ENCODE results near the gene DENND5B.
"Not testable (repeated sequence)": the region's sequence is repeated elsewhere in the genome, so short reads cannot be mapped to it uniquely, and the experiment has no call there.

DENND5B gene

DNA sequence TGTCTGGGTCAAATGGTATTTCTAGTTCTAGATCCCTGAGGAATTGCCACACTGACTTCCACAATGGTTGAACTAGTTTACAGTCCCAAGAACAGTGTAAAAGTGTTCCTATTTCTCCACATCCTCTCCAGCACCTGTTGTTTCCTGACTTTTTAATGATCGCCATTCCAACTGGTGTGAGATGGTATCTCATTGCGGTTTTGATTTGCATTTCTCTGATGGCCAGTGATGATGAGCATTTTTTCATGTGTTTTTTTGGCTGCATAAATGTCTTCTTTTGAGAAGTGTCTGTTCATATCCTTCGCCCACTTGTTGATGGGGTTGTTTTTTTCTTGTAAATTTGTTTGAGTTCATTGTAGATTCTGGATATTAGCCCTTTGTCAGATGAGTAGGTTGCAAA, 40.3 kb downstream of the DENND5B start:
- not testable (repeated sequence) for DNase-seq

DNA sequence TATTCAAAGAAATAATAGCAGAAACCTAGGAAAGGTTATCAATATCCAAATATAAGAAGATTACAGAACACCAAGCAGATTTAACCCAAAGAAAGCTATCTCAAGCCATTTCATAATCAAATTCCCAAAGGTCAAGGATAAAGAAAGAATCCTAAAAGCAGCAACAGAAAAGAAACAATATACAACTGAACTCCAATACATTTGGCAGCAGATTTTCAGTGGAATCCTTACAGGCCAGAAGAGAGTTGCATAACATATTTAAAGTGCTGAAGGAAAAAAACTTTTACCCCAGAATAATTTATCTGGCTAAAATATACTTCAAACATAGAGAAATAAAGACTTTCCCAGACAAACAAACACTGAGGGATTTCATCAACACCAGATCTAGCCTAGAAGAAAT, 54.3 kb downstream of the DENND5B start:
- no peak for DNase-seq

DNA sequence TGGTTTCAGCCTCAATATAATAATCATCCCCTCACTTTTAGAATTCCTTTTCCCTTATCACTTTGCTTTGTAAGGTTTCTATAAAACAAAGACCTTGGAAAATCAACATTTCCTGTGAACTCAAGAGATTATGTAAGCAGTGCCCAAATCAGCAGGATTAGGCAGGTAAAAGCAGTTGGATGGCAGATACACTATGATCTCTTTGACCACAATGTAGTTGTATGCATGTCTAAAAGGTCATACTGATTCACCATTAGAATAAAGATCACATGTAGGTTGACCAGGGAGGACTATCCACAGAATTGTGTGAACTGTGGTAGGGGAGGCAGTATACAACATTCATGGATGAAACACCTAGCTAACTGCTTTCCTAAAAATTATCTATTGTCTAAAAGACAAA, 57.5 kb downstream of the DENND5B start:
- DNase-seq: no peak

GRCh38 chr12:31531893-31532292, 59.0 kb downstream of the DENND5B start:
- DNase-seq: peak; percentile 14

GRCh38 chr12:31528095-31528494, 62.8 kb downstream of the DENND5B start:
- no peak for DNase-seq

- no peak for DNase-seq
Observed at GRCh38 chr12:31527083-31527482, 63.9 kb downstream of the DENND5B start.

DNA sequence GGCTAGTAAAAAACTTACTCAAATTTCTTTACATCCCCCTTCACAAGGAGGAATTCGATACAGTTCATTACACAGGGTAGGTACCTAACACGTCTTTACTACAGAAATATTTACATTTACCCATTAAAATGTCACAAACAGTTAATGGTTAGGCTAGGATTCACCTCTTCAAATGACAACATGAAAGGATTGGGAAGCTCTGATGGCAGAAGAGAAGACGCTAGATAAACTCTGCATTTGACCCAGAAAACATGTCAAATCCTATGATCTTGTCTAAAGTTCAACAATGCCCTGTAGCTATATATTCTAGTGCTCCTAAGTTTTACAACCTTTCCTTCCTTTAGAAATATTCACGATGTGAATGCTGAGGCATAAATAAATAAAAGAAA, 64.8 kb downstream of the DENND5B start:
- DNase-seq: no peak

DNA sequence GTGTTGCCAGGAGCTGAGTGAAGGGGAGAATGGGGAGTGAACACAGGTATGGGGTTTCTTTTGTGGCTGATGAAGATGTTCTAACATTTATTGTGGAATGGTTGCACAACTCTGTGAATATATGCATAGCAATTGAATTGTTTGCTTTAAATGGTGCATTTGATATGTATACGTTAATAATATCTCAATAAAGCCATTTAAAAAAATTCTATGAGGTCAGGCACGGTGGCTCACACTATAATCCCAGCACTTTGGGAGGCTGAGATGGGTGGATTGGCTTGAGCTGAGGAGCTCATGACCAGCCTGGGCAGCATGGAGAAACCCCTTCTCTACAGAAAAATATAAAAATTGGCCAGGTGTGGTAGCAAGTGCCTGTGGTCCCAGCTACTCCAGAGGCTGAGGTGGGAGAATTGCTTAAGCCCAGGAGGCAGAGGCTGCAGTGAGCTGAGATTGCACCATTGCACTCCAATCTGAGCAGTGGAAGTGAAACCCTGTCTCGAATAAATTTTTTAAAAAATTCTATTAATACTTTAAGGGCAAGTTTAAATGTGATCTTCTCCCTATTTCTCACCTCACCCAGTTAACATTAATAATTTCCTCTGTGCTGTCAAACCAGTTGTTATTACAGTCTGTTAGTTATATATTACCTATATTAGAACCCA, 65.3 kb downstream of the DENND5B start:
- DNase-seq: no peak

- DNase-seq: peak; percentile 17
Observed at GRCh38 chr12:31524791-31525495, 66.0 kb downstream of the DENND5B start.

- DNase-seq: no peak
Observed at GRCh38 chr12:31523306-31523705, 67.6 kb downstream of the DENND5B start.

GRCh38 chr12:31522607-31523006, 68.3 kb downstream of the DENND5B start:
- no peak for DNase-seq

- DNase-seq: no peak
Observed at GRCh38 chr12:31521964-31522363, 69.0 kb downstream of the DENND5B start.

- DNase-seq: peak; percentile 34
Observed at GRCh38 chr12:31519511-31519910, 71.4 kb downstream of the DENND5B start.

DNA sequence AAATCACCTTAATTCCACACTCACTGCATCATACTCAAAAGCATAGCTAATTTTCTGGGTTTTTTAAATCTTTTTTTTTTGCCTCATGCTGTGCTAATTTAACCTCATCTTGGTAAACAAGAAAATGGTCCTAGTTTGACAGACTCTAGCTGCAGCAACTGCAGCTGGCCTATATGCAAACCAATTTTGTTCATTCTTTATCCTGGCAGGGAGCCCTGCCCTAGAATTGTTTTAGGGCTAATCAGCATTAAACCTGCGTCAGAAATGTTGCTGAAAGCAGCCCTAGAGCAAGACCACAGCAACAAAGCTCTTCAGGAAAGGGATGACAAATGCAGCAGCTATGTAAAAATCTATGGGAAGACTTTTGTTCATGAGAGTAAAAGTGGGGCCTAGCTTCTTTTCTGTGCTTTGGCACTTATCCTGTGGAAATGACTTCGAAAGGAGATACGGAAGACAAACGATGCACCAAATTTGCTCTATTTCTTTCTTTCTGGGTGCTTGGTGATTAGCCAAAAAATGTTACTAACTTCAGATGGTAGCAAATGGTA, 72.2 kb downstream of the DENND5B start:
- peak; percentile 94 for DNase-seq

GRCh38 chr12:31517994-31518393, 72.9 kb downstream of the DENND5B start:
- no peak for DNase-seq

GRCh38 chr12:31516702-31517101, 74.2 kb downstream of the DENND5B start:
- no peak for DNase-seq

DNA sequence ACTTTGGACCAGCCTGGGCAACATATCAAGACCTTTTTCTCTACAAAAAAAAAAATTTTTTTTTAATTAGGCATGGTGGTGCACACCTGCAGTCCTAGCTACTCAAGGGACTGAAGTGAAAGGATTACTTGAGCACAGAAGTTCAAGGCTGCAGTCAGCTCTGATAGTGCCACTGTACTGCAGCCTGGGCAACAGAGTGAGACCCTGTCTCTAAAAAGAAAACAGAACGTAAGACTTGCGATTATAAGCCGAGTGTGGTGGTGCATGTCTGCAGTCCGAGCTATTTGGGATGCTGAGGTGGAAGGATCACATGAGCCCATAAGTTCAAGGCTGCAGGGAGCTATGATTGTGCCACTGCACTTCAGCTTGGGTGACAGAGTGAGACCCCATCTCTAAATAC, 76.0 kb downstream of the DENND5B start:
- DNase-seq: no peak

DNA sequence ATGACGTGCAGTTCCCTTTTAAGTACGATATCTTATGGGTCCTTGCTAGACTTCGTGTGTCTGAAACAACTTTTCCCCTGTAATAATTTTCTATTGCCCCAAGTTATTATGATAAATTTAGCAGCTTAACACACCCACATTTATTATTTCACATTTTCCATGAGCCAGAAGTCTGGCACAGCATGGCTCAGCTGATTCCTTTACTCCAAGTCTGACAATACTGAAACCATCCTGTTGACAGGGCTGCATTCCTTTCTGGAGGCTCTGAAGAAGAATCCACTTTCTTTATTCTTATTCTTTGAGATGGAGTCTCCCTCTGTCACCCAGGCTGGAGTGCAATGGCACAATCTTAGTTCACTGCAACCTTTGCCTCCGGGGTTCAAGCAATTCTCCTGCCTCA, 80.9 kb downstream of the DENND5B start:
- no peak for DNase-seq

GRCh38 chr12:31508436-31509150, 82.3 kb downstream of the DENND5B start:
- DNase-seq: no peak

GRCh38 chr12:31507966-31508365, 83.0 kb downstream of the DENND5B start:
- DNase-seq: peak; percentile 15

GRCh38 chr12:31506515-31507306, 84.2 kb downstream of the DENND5B start:
- DNase-seq: no peak

DNA sequence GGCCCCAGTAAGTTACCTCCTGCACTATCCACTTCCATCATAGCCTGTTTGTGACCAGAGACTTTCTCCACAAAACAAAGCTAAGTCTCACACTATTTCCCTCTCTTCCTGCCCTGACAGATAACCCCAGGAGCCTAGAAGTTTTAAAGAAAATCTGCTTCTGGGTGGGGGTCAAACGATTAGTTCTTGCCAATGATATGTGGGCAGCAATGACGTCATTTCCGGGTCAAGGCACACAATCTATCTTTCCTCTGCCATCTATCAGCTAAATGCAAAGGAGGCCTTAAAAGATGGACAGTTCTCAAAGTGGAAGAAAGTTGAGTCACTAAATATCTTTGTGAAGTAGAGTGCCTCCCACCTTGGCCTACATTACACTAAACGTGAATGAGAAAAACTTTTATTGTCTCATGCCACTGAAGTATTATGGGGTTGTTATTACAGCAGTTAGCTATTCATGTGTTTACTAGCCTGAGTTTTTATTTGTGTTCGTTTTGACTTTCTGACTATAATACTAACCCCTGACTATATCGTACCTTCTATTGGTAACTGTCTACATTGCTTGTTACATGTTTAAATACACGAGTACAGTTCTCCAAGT, 86.2 kb downstream of the DENND5B start:
- DNase-seq: no peak

GRCh38 chr12:31501014-31501413, 89.9 kb downstream of the DENND5B start:
- DNase-seq: not testable (repeated sequence)
